ENCODE data around the gene NT5DC4.

GRCh38 chr2:112776113-112776512 is 55.3 kb downstream of the NT5DC4 start:
- TF ChIP-seq CTCF (IDR thresholded peaks at IDR 0.05; ENCODE audit: low read length) (no peak), EZH2 (IDR thresholded peaks at IDR 0.05; ENCODE audit: borderline replicate concordance, low read length) (no peak)

Data from OCI-LY1 (cell line).